Activated CD4-positive, alpha-beta memory T cell treated with anti-CD3 and anti-CD28 coated beads, Interleukin-2, amount 10 ng/mL, durations not matched to agents 7 days and 5 days (primary cell): ENCODE results near the gene PTCD3. TPM values are rescaled to one million over a fixed set of nuclear protein-coding genes. Genes with fewer than 3 reads are reported as not detected.

Experiments
- CTCF ChIA-PET: fragments of 350-600 bp; sonication (Branson Sonifier 250); formaldehyde crosslinking; loops from one replicate; lab custom pipeline; 2021; ENCODE audit warnings: antibody characterized with exemption, inconsistent platforms; lab: Charles Lee
- POLR2A ChIA-PET: fragments of 350-600 bp; sonication (Branson Sonifier 250); formaldehyde crosslinking; loops from one replicate; lab custom pipeline; 2021; ENCODE audit warnings: antibody characterized with exemption; lab: Charles Lee
- DNase-seq: peaks from one replicate; pipeline ENCODE4 v3.0.0-alpha.2; 2020
- H3K27ac Mint-ChIP-seq: one replicate; pipeline ENCODE4 v1.8.0; 2021; ENCODE audit warnings: mild to moderate bottlenecking, mixed read lengths
- H3K27me3 Mint-ChIP-seq: one replicate; pipeline ENCODE4 v1.8.0; 2021; ENCODE audit warnings: mixed read lengths
- H3K36me3 Mint-ChIP-seq: one replicate; pipeline ENCODE4 v1.8.0; 2021; ENCODE audit warnings: low read depth, mixed read lengths
- H3K4me1 Mint-ChIP-seq: one replicate; pipeline ENCODE4 v1.8.0; 2021; ENCODE audit warnings: mixed read lengths
- H3K4me3 Mint-ChIP-seq: one replicate; pipeline ENCODE4 v1.8.0; 2021; ENCODE audit warnings: mild to moderate bottlenecking, mixed read lengths
- H3K9me3 Mint-ChIP-seq: one replicate; pipeline ENCODE4 v1.8.0; 2021; ENCODE audit warnings: mixed read lengths
- total RNA-seq, 2 experiments: library from RNA; stranded (reverse); gene quantifications; one replicate each; pipeline ENCODE4 v1.2.3, GENCODE V29; 2021

Gene PTCD3
- total RNA-seq, 2 experiments from 2014 or later: 144 to 149 TPM

DNA sequence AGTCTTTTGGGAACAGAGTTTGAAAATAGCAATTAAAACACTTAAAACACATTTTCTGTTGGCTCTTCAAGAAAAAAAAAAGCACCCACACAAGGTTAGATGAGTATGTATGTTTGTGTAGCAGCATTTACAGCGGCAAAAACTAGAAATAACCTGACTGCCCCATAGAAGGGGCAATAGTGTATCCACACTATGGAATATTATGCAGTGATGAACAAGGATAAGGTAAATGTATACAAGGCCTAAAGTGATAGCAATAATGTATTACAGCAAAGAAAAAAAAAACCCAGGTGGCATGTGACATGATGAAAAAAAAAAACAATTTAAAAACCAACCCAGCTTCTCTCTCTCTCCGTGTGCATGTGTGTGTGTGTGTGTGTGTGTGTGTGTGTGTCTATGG is 35.2 kb upstream of the PTCD3 start:
- Mint-ChIP-seq H3K4me3 (no peak overlapping the region), H3K27ac (peak overlapping the region; percentile 0), H3K27me3 (no peaks in the 10 kb centered on the region), H3K9me3 (no peaks in the 10 kb centered on the region), H3K36me3 (peaks cover 65% of the 10 kb centered on the region), H3K4me1 (peaks cover 28% of the 10 kb centered on the region)
- ChIA-PET CTCF (interaction anchor here (0.6 to 1.0 kb wide), 2 partner anchors 9 to 14 kb away, joined by 3 read pairs; no protein-coding TSS in a partner anchor), POLR2A (interaction anchor here (1.1 kb wide), 1 partner anchor 9 kb away, joined by 3 read pairs; no protein-coding TSS in a partner anchor)
- no peak for DNase-seq

DNA sequence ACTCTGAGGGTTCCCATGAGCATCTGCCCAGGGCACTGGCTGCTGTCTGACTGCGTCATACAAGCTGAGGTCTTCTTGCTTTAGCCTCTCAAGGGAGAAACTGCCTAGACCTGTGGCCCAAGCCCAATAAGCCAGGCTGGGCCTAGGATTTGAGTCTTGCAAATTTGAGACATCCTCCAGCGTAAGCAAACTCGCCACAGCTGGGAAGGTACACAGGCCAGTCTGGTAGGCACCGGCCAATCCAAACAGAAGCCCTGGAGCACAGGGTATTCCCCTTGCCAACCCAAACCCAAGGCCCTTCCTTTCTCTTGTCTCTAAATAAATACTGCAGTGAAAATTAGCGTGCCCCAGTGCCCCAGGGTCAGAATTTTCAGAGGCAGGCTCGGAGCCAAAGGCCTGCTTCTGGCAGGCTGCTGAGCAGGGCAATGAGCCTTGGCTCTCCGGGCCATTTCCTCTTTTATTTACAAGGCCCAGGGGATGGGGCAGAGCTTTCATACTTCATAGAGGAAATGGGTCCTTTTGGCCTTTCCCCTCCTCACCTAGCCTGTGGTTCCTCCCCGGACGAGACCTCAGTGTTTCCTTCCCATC is 33.7 kb upstream of the PTCD3 start:
- H3K9me3 Mint-ChIP-seq: no peaks in the 10 kb centered on the region
- peaks cover 35% of the 10 kb centered on the region for H3K4me1 Mint-ChIP-seq
- POLR2A ChIA-PET: no interaction called here
- CTCF ChIA-PET: interaction anchor here (1.9 kb wide), 1 partner anchor 245 kb away, joined by 8 read pairs; no protein-coding TSS in a partner anchor
- no peaks in the 10 kb centered on the region for H3K27me3 Mint-ChIP-seq
- no peak for DNase-seq
- H3K36me3 Mint-ChIP-seq: peaks cover 65% of the 10 kb centered on the region
- H3K27ac Mint-ChIP-seq: peak overlapping the region; percentile 67
- H3K4me3 Mint-ChIP-seq: no peak overlapping the region

DNA sequence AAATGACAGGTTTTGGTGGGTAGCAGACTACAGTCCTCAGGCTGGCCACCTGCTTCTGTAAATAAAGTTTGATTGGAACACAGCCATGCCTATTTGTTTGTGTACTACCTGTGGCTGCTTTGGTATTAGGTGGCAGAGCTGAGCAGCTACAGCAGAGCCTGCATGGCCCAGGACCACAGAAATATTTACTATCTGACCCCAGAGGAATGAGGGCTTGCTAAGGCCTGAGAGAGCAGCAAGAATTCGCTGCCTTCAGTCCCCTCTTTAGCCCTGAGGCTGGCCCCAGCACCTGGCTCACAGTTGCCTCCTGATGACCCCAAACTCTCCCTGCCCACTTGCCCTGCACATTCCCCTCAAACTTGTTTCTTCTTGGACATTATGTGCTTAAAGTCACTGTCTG is 32.8 kb upstream of the PTCD3 start:
- H3K36me3 Mint-ChIP-seq: peaks cover 68% of the 10 kb centered on the region
- ChIA-PET POLR2A (no interaction called here), CTCF (interaction anchor here (1.9 kb wide), 1 partner anchor 246 kb away, joined by 8 read pairs; no protein-coding TSS in a partner anchor)
- H3K27ac Mint-ChIP-seq: no peak overlapping the region
- H3K4me1 Mint-ChIP-seq: peaks cover 35% of the 10 kb centered on the region
- no peak overlapping the region for H3K4me3 Mint-ChIP-seq
- DNase-seq: no peak
- H3K9me3 Mint-ChIP-seq: no peaks in the 10 kb centered on the region
- H3K27me3 Mint-ChIP-seq: no peaks in the 10 kb centered on the region

DNA sequence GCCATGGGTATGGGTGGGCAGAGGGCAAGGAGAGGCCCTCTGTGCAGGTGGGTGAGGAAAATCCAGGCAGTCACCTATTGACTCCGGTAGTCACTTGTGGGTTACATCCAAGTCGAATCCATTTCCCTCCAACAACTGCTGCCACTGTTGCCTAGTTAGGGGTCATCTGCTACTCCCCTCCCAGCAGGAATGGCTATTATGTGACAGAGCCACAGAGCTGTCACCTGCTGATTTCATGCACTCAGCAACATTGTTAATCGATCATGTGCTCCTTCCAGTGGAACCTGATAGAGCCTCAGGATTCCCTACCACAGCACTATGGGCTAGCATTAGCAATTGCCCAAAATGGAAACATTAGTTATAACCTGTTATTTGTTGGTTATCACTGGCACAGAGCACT is 31.8 kb upstream of the PTCD3 start:
- Mint-ChIP-seq H3K9me3 (no peaks in the 10 kb centered on the region), H3K4me1 (peaks cover 35% of the 10 kb centered on the region), H3K27me3 (no peaks in the 10 kb centered on the region), H3K4me3 (no peak overlapping the region), H3K36me3 (peaks cover 64% of the 10 kb centered on the region), H3K27ac (no peak overlapping the region)
- DNase-seq: no peak
- ChIA-PET POLR2A (no interaction called here), CTCF (interaction anchor here (1.0 kb wide), 1 partner anchor 185 kb away, joined by 5 read pairs; the partner anchor contains the start of gene ST3GAL5)

DNA sequence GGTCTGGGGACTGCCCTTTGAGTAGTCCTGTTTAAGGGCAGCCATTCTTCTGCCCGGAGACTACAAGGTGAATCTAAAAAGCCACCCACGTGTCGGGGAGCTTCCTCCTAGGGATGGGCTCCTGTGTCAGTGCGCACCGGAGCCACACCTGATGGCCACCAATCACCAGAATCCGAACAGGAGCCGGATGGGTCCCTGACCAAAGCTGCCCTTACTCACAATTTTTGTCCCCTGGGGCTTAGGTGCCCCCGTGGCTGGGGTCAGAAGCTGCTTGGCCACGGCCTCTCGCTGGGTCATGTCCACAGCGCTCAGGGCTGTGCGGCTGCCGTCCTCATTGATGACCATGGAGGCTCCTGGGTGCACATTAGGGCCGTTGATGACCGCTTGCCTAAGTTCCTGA is 31.2 kb upstream of the PTCD3 start:
- ChIA-PET CTCF (interaction anchor here (1.0 to 12.4 kb wide), 2 partner anchors 186 to 248 kb away, joined by 5 to 383 read pairs; partner anchors contain the start of gene ST3GAL5), POLR2A (interaction anchor here (0.6 to 2.1 kb wide), 2 partner anchors 14 to 186 kb away, joined by 3 to 5 read pairs; partner anchors contain the start of gene ST3GAL5)
- Mint-ChIP-seq H3K27ac (no peak overlapping the region), H3K36me3 (peaks cover 60% of the 10 kb centered on the region), H3K9me3 (no peaks in the 10 kb centered on the region), H3K4me3 (no peak overlapping the region), H3K4me1 (peaks cover 38% of the 10 kb centered on the region), H3K27me3 (no peaks in the 10 kb centered on the region)
- no peak for DNase-seq

DNA sequence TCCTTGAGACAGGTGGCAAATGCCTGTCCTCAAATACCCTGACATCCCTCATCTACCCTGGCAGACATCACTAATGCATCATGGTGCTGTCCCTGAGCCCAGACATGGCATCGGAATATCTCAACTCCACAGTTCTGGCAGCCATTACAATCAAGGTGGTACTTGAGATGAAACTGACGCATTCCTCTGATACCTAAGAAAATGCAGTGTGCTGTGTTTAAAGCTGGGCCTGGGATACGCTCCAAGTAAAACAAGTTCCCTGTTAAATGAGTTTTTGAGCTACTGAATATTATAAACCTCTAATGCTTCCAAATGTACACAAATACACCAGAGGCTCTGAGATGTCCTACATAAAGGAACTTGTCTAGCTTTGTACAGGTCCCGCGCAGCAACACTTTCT is 30.1 kb upstream of the PTCD3 start:
- H3K9me3 Mint-ChIP-seq: no peaks in the 10 kb centered on the region
- peaks cover 49% of the 10 kb centered on the region for H3K36me3 Mint-ChIP-seq
- peaks cover 48% of the 10 kb centered on the region for H3K4me1 Mint-ChIP-seq
- H3K4me3 Mint-ChIP-seq: no peak overlapping the region
- CTCF ChIA-PET: interaction anchor here (5.8 to 12.4 kb wide), 3 partner anchors 39 to 249 kb away, joined by 49 to 383 read pairs (median 150); partner anchors contain the start of gene ST3GAL5
- POLR2A ChIA-PET: interaction anchor here (0.6 to 2.1 kb wide), 5 partner anchors 12 to 395 kb away, joined by 3 to 5 read pairs (median 3); partner anchors contain the start of genes POLR1A, PTCD3 and ST3GAL5
- H3K27me3 Mint-ChIP-seq: no peaks in the 10 kb centered on the region
- no peak for DNase-seq
- H3K27ac Mint-ChIP-seq: no peak overlapping the region

DNA sequence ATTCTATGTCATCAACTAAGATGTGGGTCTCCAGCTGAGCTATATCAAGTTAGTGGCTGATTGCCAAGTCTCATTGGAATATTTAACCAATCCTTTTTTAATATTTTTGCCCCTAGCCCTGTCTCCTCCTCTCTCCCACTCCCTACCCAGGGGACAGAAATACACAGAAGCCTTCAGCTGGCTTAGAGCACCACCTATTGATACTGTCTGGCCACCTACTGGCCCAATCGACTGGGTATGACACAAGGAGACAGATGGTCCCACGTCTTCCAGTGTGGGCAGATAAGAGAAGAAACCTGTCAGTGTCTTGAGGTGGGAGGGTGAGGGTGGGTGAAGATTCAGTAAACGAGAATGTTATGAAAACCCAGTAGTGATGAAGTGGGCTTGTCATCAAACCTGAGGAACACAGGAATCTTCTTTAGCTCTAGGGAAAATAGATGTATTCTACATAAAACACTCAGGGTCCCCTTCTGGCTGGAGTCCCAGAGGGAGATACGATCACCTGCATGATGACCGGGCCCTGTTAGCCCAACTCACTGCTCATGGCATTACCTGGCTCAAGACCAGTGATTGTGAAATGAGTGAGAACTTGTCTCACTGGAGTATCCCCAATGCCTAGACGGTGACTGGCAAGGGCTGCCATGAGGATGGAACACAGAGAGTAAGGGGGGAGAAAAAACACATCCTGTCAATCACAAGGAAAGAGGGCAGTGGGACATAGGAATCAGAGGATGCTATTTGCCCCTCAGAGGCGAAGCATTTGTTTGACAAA is 27.1 kb upstream of the PTCD3 start:
- Mint-ChIP-seq H3K36me3 (peaks cover 37% of the 10 kb centered on the region), H3K9me3 (no peaks in the 10 kb centered on the region), H3K4me3 (no peak overlapping the region), H3K27ac (peak overlapping the region; percentile 66), H3K27me3 (no peaks in the 10 kb centered on the region), H3K4me1 (peaks cover 48% of the 10 kb centered on the region)
- ChIA-PET CTCF (interaction anchor here (0.6 to 12.4 kb wide), 26 partner anchors 9 to 719 kb away, joined by 3 to 383 read pairs (median 4); partner anchors contain the start of genes ATOH8, POLR1A, PTCD3 and ST3GAL5), POLR2A (interaction anchor here (1.1 to 4.4 kb wide), 8 partner anchors 8 to 250 kb away, joined by 3 to 64 read pairs (median 16); partner anchors contain the start of genes POLR1A, PTCD3 and ST3GAL5)
- peak; percentile 64 for DNase-seq

DNA sequence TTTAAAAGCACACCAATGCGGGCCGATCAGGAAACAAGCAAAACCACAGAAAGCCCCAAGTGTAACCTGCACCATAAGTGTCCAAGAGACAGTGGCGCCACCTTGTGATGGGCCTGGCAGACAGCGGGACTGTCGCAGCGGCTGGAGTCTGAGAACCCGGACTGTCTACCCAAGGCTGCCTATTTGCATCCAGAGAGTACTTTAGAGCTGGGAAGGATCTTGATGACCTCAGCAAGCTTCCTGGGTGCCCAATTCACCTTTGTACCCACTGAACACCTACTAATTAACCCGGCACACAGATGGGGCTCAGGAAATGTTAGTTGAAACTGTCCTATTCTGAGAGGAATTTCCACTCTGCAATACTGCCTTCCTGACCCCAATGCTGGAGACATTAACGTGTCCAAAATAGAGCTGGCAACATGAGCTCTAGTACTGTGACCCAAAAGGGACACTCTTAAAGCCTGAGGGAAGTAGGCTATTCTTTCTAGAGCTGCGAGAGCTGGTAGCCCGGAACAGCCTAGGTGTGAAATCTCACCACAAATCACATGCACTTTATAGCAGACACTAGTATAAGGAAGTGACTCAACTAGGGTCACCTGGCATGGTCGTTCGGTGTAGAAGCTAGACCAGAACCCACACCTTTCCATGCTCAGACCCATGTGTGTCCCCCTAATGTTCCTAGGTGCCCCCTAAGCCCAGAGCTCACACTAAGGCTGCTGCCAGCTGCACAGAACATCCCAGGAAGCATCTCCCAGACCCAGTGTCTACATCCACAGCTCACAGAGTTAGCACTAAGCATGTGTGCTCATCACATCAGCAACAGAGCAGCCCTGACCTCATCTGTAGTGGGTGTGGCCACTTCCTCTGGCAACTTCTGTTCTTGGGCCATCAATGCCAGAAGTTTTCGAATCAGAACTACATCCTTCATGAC is 25.8 kb upstream of the PTCD3 start:
- CTCF ChIA-PET: interaction anchor here (0.5 to 12.4 kb wide), 40 partner anchors 8 to 442 kb away, joined by 3 to 383 read pairs (median 4); partner anchors contain the start of genes ATOH8, KDM3A, POLR1A and PTCD3
- H3K36me3 Mint-ChIP-seq: peaks cover 27% of the 10 kb centered on the region
- H3K4me1 Mint-ChIP-seq: peaks cover 48% of the 10 kb centered on the region
- no peaks in the 10 kb centered on the region for H3K9me3 Mint-ChIP-seq
- H3K27me3 Mint-ChIP-seq: no peaks in the 10 kb centered on the region
- DNase-seq: peak; percentile 88
- H3K27ac Mint-ChIP-seq: peak overlapping the region; percentile 90
- POLR2A ChIA-PET: interaction anchor here (0.7 to 4.4 kb wide), 17 partner anchors 10 to 540 kb away, joined by 3 to 64 read pairs (median 5); partner anchors contain the start of genes KDM3A, POLR1A, PTCD3 and ST3GAL5
- no peak overlapping the region for H3K4me3 Mint-ChIP-seq

DNA sequence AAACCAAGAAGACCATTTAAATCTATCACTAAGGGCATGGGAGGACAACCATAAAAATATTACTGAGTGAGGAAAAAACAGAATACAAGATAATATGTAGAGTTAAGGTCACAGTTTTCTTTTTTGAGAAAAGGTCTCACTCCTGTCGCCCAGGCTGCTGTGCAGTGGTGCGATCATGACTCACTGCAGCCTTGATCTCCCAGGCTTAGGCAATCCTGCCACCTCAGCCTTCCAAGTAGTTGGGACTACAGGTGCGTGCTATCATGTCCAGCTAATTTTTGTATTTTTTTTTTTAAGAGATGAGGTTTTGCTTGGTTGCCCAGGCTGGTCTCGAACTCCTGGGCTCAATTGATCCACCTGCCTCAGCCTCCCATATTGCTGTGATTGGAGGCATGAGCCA is 24.3 kb upstream of the PTCD3 start:
- ChIA-PET CTCF (interaction anchor here (0.6 to 12.4 kb wide), 4 partner anchors 44 to 279 kb away, joined by 3 to 383 read pairs (median 100); partner anchors contain the start of gene ST3GAL5), POLR2A (interaction anchor here (1.0 to 2.2 kb wide), 4 partner anchors 24 to 254 kb away, joined by 3 to 10 read pairs (median 4); partner anchors contain the start of genes POLR1A and PTCD3)
- H3K9me3 Mint-ChIP-seq: no peaks in the 10 kb centered on the region
- peaks cover 25% of the 10 kb centered on the region for H3K36me3 Mint-ChIP-seq
- H3K4me3 Mint-ChIP-seq: no peak overlapping the region
- peak overlapping the region; percentile 90 for H3K27ac Mint-ChIP-seq
- DNase-seq: no peak
- H3K27me3 Mint-ChIP-seq: no peaks in the 10 kb centered on the region
- H3K4me1 Mint-ChIP-seq: peaks cover 45% of the 10 kb centered on the region

DNA sequence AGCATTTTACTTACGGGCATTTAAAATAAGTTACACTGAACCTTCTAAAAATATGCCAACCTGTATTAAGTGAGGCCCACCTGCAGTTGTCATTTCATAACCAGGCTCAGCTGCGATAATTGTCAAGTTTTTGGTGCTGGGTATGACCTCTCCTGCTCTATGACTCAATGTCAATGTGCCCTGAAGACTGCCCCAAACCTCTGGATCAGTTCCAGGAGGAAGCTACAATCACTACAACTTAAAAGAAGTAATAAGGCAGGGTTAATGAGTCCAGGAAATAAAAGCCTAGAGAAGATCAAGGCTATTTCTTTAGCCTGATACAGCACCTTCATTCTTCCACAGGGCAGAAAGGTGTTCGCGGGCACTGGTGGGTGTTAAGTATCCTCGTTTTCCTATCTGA is 23.3 kb upstream of the PTCD3 start:
- ChIA-PET POLR2A (interaction anchor here (1.0 to 2.2 kb wide), 4 partner anchors 23 to 255 kb away, joined by 3 to 4 read pairs (median 4); partner anchors contain the start of genes POLR1A, PTCD3 and ST3GAL5), CTCF (interaction anchor here (7.9 to 12.4 kb wide), 2 partner anchors 194 to 256 kb away, joined by 150 to 383 read pairs; partner anchors contain the start of gene ST3GAL5)
- DNase-seq: no peak
- no peaks in the 10 kb centered on the region for H3K27me3 Mint-ChIP-seq
- H3K36me3 Mint-ChIP-seq: peaks cover 17% of the 10 kb centered on the region
- peaks cover 35% of the 10 kb centered on the region for H3K4me1 Mint-ChIP-seq
- H3K27ac Mint-ChIP-seq: no peak overlapping the region
- H3K4me3 Mint-ChIP-seq: no peak overlapping the region
- no peaks in the 10 kb centered on the region for H3K9me3 Mint-ChIP-seq
